ENCODE results near the gene SYT9. TPM values are rescaled to one million over a fixed set of nuclear protein-coding genes. Genes with fewer than 3 reads are reported as not detected.

SYT9 gene
- total and polyA plus RNA-seq, 4 donors, result 0.01 to 0.12 TPM; not detected in 2

- H3K4me3 ChIP-seq, result no peak overlapping the region
- H3K36me3 ChIP-seq (ENCODE audit: control insufficient read depth in 4 of 4, insufficient read depth in 4 of 4, low read length in 4 of 4), result no peaks in the 10 kb centered on the region
- H3K9me3 ChIP-seq (ENCODE audit: control insufficient read depth in 4 of 4, insufficient read depth in 3 of 4, low read length in 3 of 4), result peaks cover 0 to 2% (median under 1%) of the 10 kb centered on the region in 4 donors
- no peak overlapping the region for H3K27ac ChIP-seq (ENCODE audit: low read depth in 1 of 2, low read length in 1 of 2)
- WGBS, 2 donors, result 71 to 81% methylated on average over 2 of the region's 2 CpGs
- H3K9ac ChIP-seq (ENCODE audit: insufficient read depth in 1 of 2, low read length in 2 of 2), result no peak overlapping the region
- TF ChIP-seq CTCF (IDR thresholded peaks at IDR 0.05; ENCODE audit: control extremely low read depth, extremely low read depth), result no peak
- no peaks in the 10 kb centered on the region for H3K4me1 ChIP-seq (ENCODE audit: control insufficient read depth in 5 of 5, insufficient read depth in 5 of 5, low read length in 5 of 5)
- ATAC-seq (ENCODE audit: insufficient read depth, low FRiP score) (no peak), DNase-seq (no peak)
- H3K27me3 ChIP-seq (ENCODE audit: control insufficient read depth in 3 of 3, insufficient read depth in 3 of 3, low read length in 2 of 3), result no peaks in the 10 kb centered on the region
Observed at GRCh38 chr11:7291100-7291829, 39.6 kb downstream of the SYT9 start.

- no peak for DNase-seq
- Histone ChIP-seq H3K4me3 (no peak overlapping the region), H3K9ac (ENCODE audit: insufficient read depth in 1 of 2, low read length in 2 of 2) (no peak overlapping the region), H3K27ac (ENCODE audit: low read depth in 1 of 2, low read length in 1 of 2) (no peak overlapping the region), H3K9me3 (ENCODE audit: control insufficient read depth in 4 of 4, insufficient read depth in 3 of 4, low read length in 3 of 4) (peaks cover 0 to 2% (median 0%) of the 10 kb centered on the region in 4 donors), H3K4me1 (ENCODE audit: control insufficient read depth in 5 of 5, insufficient read depth in 5 of 5, low read length in 5 of 5) (no peaks in the 10 kb centered on the region), H3K27me3 (ENCODE audit: control insufficient read depth in 3 of 3, insufficient read depth in 3 of 3, low read length in 2 of 3) (no peaks in the 10 kb centered on the region), H3K36me3 (ENCODE audit: control insufficient read depth in 4 of 4, insufficient read depth in 4 of 4, low read length in 4 of 4) (no peaks in the 10 kb centered on the region)
- no peak for TF ChIP-seq CTCF (IDR thresholded peaks at IDR 0.05; ENCODE audit: control extremely low read depth, extremely low read depth)
- WGBS, 2 donors, result 61 to 69% methylated on average over 2 of the region's 2 CpGs
- ATAC-seq (ENCODE audit: insufficient read depth, low FRiP score), result no peak
Observed at GRCh38 chr11:7292922-7293321, 41.2 kb downstream of the SYT9 start.

GRCh38 chr11:7299393-7299792, 47.7 kb downstream of the SYT9 start:
- no peak for TF ChIP-seq CTCF (IDR thresholded peaks at IDR 0.05; ENCODE audit: control extremely low read depth, extremely low read depth)
- DNase-seq, result no peak

More at GRCh38 chr11:7299393-7299792, 47.7 kb downstream of the SYT9 start:
- Histone ChIP-seq H3K27ac (ENCODE audit: low read depth in 1 of 2, low read length in 1 of 2) (no peak overlapping the region), H3K4me3 (no peak overlapping the region), H3K9me3 (ENCODE audit: control insufficient read depth in 4 of 4, insufficient read depth in 3 of 4, low read length in 3 of 4) (peaks cover 0 to 2% (median 1%) of the 10 kb centered on the region in 4 donors), H3K36me3 (ENCODE audit: control insufficient read depth in 4 of 4, insufficient read depth in 4 of 4, low read length in 4 of 4) (no peaks in the 10 kb centered on the region), H3K4me1 (ENCODE audit: control insufficient read depth in 5 of 5, insufficient read depth in 5 of 5, low read length in 5 of 5) (no peaks in the 10 kb centered on the region), H3K27me3 (ENCODE audit: control insufficient read depth in 3 of 3, insufficient read depth in 3 of 3, low read length in 2 of 3) (no peaks in the 10 kb centered on the region), H3K9ac (ENCODE audit: insufficient read depth in 1 of 2, low read length in 2 of 2) (no peak overlapping the region)
- 78 to 89% methylated on average over 3 of the region's 3 CpGs for WGBS, 2 donors
- ATAC-seq (ENCODE audit: insufficient read depth, low FRiP score), result no peak

Measured in lung (tissue), 12 donors.